AG10803 (cell line): Measurements from ENCODE around the gene TMEM50B.

Experiments used
- DNase-seq: peaks from one replicate; pipeline ENCODE4 v3.0.0; 2010; ENCODE audit warnings: low read depth
- H3K4me3 ChIP-seq: 2 replicates; pipeline ENCODE4 v1.5.1; 2011; ENCODE audit warnings: mild to moderate bottlenecking, low read length, control low read depth
- TF ChIP-seq, protein P1 (sequence below): conservative IDR thresholded peaks from 2 replicates; pipeline ENCODE4 v1.5.1; 2011; ENCODE audit warnings: mild to moderate bottlenecking, low read length, control low read depth, inconsistent platforms

TMEM50B gene

DNA sequence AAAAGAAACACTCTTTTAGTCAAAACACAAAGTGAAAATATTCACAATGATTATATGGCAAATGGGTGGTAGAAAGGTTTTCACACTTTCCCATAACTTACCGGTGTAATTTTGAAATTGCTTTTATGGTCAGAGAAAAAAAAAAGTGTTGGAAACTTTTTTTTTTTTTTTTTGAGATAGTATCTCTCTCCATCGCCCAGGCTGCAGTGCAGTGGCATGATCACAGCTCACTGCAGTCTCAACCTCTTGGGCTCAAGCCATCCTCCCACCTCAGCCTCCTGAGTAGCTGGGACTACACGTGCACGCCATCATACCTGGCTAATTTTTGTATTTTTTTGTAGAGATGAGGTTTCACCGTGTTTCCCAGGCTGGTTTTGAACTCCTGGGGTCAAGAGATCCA is 73.3 kb downstream of the TMEM50B start:
- TF ChIP-seq, protein P1, sequence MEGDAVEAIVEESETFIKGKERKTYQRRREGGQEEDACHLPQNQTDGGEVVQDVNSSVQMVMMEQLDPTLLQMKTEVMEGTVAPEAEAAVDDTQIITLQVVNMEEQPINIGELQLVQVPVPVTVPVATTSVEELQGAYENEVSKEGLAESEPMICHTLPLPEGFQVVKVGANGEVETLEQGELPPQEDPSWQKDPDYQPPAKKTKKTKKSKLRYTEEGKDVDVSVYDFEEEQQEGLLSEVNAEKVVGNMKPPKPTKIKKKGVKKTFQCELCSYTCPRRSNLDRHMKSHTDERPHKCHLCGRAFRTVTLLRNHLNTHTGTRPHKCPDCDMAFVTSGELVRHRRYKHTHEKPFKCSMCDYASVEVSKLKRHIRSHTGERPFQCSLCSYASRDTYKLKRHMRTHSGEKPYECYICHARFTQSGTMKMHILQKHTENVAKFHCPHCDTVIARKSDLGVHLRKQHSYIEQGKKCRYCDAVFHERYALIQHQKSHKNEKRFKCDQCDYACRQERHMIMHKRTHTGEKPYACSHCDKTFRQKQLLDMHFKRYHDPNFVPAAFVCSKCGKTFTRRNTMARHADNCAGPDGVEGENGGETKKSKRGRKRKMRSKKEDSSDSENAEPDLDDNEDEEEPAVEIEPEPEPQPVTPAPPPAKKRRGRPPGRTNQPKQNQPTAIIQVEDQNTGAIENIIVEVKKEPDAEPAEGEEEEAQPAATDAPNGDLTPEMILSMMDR = no peak

GRCh38 chr21:33403786-33404585 is 75.8 kb downstream of the TMEM50B start:
- peak; percentile 64 for DNase-seq
- H3K4me3 ChIP-seq = peak overlapping the region; percentile 84
- TF ChIP-seq, protein P1 = no peak

More for the DNA sequence above, 73.3 kb downstream of the TMEM50B start:
- DNase-seq = no peak
- no peak overlapping the region for H3K4me3 ChIP-seq

GRCh38 chr21:33403128-33403785 is 76.5 kb downstream of the TMEM50B start, which contains the start of gene IFNGR2:
Gene IFNGR2, plus strand, starts transcription at chr21:33403413. Its CDS starts 131 bp downstream, at chr21:33403544.
- peak within 1 kb of the TSS; percentile 84 for H3K4me3 ChIP-seq
- TF ChIP-seq, protein P1 = no peak
- DNase-seq = peak; percentile 38

DNA sequence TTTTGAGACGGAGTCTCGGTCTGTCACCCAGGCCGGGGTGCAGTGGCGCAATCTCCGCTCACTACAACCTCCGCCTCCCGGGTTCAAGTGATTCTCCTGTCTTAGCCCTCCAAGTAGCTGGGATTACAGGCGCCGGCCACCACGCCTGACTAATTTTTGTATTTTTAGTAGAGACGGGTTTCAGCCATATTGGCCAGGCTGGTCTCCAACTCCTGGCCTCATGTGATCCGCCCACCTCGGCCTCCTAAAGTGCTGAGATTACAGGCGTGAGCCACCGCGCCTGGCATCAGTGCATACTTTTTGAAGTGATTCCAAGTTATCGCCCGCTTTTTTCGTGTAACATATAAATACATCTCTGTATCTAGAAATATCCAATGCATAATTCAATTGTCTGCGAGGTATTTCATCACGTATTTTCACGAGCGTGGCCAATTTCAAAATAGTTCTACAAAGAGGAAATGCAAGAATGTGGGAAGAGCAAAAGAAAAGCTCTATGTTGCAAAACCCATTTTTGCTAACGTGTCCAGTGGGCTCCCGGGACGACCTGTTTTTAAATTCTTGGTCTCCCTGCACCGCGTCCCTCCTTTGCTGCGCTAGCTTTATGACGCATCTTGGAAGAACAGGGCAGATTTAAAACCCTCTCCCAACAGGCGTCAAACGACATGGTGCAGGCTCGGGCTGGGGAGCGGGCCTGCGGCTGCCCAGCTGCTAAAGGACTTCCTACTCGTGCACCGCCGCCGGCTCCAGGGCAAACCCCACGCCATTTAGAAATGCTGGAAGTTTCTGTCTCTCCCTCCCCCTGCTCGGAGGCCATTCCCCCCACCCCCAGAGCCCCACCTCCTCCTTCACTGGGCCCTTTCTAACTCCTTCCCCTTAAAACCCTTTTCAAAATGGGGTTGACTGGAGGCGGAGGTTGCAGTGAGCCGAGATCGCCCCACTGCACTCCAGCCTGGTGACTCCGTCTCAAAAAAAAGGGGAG is 77.5 kb downstream of the TMEM50B start:
- TF ChIP-seq, protein P1 = no peak
- peak; percentile 93 for DNase-seq
- peak overlapping the region; percentile 84 for H3K4me3 ChIP-seq

DNA sequence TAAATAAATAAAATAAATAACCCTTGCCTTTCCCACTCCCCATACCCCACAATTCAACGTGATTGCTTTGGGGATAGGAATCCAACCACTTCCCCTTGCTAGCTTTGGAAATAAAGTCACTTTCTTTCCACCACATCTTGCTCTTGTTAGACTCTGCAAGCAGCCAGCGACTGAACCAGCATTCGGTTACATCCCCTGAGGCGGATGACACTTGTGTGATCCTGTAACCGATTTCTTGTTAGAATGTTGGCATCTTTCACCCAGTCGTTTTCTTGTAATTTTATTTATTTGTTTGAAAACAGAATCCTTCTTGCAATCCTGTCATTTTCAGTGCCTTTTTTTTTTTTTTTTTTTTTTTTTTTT is 78.2 kb downstream of the TMEM50B start:
- H3K4me3 ChIP-seq = no peak overlapping the region
- TF ChIP-seq, protein P1 = no peak
- DNase-seq = peak; percentile 83
